GM21390 (cell line): ENCODE data around the gene ITPR2.
A peak's percentile ranks its signal among the peaks of the same experiment; 100 is the strongest.
"Not testable (repeated sequence)": the region's sequence is repeated elsewhere in the genome, so short reads cannot be mapped to it uniquely, and the experiment has no call there.

Experiments used
- ATAC-seq: cut with Tn5 transposase; IDR thresholded peaks from one replicate; pipeline ENCODE4 v1.9.1; 2021; ENCODE audit not compliant: unreplicated experiment

ITPR2 gene

DNA sequence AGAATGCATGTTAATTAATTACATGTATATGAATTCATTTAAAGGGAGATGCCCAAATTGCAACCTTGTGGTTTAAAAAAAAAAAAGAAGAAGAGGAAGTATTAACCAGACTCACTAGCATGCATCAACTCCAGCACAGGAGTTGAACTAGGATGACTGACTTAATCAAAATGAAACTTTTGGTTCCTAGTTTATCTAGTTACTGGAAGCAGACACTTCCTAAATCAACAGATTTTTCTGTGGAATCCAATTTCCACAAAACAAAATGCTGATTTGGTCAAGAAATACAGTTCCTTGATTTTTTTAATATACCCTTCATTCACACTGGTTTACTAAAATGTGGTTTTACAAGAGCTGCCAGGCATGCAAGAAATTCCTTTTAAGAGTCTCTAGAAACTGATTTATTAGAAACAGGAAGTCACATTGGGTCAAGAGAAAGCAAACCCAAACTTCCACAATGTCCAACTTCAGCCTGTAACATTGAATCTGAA, 41.6 kb downstream of the ITPR2 start:
- ATAC-seq = peak; percentile 77

DNA sequence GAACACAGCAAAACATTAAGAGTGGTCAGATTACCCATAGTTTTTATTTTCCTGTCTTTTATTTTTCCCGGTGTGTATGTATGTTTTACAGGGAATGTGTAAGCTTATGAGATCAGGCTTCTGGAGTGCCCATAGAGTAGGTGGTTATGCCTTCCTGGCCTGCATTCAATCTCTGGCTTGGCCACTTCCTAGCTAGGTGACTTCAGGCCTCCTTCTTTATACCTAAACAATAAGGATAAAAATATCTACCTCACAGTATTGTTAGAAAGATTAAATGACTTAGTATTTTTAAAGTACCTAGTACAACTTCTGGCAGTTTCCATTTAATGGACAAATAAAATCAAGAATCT, 42.4 kb downstream of the ITPR2 start:
- ATAC-seq = no peak

DNA sequence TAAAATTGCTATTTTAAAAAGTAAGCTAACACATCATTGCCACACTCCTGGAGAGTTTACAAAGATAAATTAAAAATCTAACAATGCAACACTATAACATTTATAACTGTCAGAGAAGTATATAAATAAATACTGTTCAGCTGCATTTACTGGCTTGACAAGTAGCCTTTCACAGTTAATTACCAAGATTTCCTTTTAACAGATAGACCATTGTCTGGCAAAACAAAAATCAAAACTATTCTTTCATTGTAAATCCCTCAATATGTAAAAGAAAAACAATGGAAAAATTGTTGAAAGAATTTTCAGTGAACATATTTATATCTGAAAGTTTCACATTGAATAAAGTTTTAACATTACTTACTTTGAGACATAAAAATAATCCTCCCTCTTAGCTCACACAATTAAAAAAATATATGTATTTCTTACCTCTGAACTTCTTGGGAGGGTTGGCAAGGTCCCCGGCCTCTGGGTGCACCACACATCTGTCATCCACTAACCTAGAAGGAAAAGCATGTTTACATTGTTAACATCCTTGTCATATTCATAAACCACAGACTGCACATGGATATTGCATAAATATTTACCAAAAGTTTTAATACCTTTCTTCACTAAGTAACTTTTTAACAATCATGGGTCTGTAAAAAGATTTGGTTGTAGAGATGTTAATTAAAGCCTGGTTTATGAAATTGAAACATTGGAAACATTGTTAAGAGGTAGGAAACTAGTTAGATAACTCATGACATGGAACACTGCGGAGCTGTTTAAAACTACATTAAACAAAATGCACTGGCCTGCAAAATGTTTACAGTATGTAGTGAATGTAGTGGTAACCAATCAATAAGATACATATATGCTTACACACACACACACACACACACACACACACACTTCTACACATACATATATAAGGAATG, 43.0 kb downstream of the ITPR2 start:
- ATAC-seq = no peak

DNA sequence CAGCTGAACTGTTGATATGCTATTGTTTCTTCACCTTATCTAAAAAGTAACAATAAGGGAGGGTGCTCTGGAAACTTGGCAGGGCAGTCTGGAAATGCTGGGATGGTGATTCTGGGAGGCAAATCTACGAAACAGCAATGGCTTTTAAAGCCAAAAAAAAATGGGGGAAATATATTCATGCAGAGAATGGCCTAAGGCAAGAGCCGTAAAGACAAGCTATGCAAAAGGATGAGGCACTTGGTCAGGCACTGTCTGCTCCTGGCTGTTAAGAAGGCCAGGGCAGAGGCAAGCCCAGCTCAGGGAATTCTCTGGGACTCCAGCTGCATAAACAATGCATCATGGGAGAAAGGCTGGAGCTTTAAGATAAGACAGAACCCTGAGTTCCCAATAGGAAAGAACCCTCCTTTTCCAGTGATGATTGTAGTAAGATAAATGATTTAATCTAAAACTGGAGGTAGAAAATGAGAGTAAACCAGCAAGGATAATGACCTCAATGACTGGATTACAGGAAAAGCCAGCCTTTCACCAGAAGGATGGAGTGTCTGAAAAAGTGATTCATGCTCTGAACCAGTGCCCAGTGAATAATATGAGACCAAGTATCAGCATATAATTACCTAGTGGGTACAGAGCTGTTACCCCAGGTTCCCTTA, 46.0 kb downstream of the ITPR2 start:
- ATAC-seq = no peak

DNA sequence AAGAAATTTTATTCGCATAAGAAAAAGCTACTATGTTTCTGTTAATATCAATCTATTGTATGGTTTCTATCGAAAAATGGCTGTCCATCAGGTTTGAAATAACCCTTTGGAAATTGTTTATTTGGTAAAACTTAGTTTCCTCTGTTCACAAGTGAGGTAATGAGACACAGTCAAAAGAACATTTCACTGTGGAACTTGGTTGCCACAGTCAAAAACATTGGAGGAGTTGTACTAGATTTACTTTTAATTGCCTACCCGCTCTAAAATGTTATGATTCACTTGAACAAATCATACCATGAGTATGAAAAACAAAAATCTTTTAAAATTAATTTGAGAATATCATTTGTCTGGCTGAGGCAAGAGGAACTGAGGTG, 46.5 kb downstream of the ITPR2 start:
- no peak for ATAC-seq

DNA sequence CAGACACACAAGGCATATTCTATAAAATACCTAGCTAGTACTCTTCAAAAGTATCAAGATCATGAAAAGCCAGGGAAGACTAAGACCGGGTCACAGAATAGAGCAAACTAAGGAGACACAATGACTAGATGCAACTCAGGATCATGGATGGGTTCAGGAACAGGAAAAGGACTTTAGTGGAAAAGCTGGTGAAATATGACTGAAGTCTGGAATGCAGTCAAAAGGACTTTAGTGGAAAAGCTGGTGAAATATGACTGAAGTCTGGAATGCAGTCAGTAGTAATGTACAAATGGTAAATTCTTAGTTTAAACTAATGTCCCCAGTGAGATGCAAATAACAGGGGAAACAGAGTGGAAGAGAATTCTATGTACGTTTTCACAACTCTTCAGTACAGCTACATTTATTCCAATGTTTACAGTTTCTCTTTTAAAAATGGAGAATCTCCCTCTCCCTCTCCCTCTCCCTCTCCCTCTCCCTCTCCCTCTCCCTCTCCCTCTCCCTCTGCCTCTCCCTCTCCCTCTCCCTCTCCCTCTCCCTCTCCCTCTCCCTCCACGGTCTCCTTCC, 49.1 kb downstream of the ITPR2 start:
- ATAC-seq = not testable (repeated sequence)

DNA sequence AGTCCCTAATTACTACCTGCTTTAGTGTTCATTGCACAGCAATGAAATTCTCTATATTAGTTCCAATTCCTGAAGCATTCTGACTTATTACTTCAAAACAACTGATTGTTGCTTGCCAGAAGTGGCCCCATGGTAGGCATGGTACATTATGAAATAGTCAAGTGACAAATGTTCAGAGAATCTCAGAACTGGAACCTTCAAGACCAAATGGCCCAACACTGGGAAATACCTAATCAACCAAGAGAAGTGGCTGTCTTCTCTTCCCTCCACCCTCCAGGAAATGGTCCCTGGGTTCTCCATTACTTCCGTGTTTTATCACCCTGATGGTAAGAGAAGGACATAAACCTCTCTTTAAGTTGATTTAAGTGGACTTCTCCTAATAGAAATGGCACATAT, 49.9 kb downstream of the ITPR2 start:
- ATAC-seq = no peak

DNA sequence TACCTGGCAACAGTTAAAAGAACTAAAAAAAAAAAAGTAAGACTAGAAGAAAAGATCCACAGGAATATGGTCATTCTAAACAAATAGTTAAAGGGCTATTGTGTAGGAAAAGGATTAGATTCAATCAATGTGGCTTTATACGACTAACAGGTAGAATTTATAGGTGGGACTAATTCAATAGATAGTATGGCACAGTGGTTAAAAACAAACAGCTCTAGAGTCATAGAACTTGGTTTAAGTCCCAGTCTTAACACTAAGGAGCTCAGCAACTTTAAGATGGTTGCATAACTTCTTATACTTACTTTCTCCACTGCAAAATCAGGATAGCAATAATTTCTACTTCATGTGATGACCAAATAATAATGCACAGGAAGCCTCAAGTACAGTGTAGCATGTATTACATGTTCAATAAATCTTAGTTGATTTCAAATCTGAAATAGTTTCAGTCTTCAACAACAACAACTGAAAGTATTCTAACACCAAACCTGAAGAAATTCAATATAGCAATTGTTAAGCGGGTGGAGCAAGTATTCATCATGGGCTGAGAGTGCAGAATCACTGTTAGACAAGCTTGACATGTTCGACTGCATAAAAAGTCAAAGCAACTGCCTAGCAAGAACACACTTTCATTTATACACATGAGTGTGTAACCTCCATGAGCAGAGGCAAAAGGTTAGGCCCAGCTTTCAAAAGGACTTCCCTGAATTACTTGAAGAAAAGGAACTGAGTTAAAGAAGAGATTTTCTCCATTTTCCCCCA, 50.4 kb downstream of the ITPR2 start:
- ATAC-seq = no peak

DNA sequence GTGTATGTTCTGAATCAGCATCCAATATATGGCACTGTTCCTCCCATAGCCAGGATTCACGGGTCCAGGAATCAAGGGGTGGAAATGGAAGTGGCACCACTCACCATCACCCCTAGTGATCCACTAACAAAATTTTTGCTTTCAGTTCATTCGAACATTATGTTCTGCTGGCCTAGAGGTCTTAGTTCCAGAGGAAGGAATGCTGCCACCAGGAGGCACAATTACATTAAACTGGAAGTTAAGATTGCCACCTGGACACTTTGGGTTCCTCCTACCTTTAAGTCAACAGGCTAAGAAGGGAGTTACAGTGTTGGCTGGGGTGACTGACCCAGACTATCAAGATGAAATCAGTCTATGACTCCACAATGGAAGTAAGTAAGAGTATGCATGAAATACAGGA, 52.3 kb downstream of the ITPR2 start:
- not testable (repeated sequence) for ATAC-seq

DNA sequence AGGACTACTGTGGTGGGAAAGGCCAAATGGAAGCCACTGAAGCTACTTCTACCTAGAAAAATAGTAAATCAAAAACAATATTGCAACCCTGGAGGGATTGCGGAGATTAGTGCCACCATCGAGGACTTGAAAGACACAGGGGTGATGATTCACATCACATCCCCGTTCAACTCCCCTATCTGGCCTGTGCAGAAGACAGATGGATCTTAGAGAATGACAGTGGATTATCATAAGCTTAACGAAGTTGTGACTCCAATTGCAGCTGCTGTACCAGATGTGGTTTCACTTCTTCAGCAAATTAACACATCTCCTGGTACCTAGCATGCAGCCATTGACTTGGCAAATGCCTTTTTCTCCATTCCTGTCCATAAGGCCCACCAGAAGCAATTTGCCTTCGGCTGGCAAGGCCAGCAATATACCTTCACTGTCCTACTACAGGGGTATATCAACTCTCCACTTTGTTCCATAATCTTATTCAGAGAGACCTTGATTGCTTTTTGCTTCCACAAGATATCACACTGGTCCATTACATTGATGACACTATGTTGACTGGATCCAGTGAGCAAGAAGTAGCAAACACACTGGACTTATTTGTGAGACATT, 54.7 kb downstream of the ITPR2 start:
- ATAC-seq = not testable (repeated sequence)

DNA sequence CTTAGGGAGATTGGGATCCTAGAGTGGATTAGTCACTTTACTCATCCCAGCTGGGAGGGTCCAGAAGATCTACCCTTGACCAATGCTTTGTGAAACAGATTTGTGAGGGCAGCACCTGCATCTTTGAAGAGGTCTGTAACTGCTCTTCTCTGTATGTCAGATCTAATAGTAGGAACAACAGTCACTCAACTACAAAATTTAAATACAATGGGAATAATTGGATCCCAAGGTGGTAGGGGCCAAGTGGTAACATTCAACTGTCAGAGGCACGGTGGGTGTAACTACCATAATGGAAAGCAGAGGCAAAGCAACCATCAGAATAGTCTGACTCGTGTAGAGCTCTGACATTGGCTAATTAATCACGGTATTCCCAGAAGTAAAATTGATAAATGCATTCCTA, 55.8 kb downstream of the ITPR2 start:
- no peak for ATAC-seq

DNA sequence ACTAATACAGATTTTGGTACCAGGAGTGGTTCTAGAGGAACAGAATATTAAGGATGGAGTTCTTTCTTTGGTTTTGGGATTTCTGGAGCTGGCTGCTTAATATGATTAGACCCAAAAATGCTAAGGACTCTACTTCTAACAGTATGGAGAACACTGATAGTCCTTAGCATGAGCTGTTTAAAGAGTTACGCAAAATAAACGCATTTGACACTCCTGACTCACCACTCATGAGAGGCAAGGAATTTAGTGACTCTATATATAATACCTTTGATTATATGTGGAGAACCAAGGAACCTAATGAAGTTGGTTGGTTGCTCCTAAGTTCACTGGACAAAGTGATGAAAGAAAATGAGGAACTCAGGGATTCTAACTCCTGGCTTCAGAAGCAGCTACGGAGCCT, 57.0 kb downstream of the ITPR2 start:
- ATAC-seq = not testable (repeated sequence)

DNA sequence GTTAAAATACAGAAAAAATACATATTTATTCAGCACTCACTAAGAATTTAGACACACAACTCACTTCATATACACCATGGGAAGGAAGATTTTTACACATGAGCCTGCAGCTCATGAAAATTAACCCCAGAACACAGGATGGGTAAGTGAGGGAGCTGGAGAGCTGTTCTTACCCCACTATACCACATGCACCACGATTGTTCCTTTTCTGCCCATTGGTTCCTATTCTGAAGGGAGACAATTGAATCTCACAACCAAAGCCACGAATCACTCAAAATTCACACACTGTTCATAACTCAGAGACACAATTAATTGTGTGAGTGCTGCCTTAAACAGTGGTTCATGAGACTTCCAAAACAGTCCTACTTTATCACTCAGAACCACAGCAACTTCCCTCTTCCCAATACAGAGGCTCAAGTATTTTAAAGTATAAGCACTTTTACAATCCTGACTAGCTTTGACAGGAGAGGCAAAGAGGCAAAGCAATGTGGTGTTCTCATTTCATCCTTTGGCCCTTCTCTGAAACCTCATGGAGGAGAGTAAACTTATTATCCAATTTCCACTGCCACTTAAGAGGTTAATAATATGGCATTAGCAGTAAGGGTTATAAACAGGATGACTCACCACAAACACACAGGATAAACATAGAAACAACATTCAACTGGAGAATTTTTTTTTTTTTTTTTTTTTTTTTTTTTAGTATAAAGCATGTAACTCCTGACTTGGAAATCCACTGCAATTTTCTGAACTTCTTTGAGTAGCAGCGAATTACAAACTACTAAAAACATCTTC, 59.5 kb downstream of the ITPR2 start:
- no peak for ATAC-seq

DNA sequence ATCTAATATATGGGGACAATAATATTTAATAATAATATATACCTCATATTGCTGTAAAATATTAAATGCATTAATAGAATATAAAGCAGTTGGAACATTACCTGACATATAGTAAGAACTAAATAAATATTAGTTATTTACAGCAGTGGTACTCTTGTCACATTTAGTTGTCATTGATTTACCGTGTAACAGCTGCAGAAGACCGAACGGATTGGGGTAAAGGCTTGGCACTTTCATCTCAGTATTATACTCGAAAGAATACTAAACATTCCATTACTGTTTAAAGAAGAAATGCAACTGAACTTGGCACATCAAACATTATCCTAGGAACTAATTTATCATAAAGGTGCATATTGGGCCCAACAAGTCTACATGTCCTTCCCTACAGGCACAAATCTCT, 61.1 kb downstream of the ITPR2 start:
- no peak for ATAC-seq

DNA sequence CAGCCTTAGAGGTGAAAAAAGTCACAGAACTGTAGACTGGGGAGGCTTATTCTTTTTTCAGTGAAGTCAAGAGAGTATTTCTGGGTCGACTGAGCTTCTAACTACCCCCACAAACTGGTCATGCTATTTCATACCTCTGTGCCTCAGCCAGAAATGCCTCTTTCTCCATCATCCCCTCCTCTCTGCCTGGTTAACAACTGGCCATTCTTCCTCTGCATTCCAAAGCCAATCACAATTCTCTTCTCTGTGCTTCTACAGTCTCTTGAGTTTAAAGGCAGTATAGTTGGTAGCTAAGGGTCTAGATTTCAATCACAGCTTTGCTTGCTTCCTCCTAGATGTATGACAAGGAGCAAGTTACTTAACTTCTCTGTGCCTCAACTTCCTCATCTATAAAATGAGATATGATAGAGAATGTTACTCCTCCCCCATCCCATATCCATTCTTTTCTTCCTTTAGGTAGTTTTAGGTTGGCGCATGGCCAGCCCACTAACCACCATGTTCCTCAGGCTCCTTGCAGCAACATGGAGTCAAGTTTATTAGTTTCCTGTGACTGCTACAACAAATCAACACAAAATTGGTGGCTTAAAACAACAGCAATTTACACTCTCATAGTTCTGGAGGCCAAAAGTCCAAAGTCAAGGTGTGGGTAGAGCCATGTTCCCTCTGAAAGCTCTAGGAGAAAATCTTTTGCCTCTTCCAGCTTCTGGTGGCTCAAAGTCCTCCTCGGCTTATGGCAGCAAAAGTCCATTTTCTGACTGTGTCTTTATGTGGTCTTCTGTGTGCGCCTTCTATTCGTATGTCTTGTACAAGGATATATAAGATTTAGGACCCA, 62.5 kb downstream of the ITPR2 start:
- ATAC-seq = no peak

DNA sequence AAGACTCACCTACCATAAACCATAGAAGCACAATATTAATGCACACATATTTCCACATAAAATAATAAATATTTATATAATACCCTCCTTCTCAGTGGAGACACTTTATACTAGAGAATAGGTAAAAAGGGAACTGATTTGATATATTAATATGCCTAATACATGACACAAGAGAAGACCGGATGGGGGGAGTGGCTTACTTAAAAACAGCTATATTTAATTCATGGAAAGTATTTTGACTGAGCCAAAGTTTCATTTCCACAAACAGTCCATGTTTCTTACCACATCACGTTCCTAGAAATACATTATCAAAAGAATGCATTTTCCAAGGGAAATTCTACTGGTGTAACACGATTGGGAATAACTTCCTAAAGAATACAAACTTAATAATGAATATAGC, 63.4 kb downstream of the ITPR2 start:
- no peak for ATAC-seq

DNA sequence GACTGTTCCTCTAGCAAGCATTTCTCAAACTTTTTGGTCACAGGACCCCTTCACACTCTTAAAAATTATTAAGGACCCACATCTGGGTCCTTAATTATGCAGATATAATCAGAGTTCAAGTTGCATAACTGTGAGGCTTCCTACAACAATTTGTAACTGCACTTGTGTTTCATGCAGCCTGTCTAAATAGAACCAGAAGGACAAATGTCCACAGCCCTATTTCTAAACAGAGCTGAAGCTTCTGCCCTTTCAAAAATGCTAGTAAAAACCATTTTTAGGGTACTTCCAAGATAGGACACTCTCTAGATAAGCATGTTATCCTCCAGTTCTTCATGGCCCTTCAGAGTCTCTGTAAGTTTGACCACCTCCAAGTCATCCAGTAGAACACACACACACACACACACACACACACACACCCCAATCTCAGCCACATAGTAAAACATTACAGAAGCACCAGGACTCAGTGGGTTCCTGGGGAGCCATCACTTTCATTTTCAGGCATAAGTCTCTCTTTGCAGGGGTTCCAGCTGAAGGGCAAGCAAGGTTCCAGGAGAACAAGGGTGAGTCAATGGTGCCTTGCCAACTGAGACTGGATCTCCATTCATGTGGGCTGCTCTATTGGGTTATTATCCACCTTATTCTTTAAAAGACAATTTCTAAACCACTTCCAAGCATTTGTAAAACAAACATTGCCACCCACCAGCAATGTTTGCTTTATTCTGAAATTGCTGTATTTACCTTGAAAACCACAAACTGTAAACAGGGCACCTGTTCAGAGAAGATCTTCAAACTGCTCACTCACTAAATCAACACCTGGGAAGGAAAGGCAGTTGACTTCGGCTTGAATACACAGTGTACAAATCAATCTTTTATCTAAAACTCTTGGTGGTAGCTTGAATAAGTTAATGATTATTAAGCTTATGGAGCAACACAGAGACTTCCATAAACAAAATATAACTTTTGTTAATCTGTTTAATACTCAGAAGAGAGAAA, 64.1 kb downstream of the ITPR2 start:
- ATAC-seq = peak; percentile 70

DNA sequence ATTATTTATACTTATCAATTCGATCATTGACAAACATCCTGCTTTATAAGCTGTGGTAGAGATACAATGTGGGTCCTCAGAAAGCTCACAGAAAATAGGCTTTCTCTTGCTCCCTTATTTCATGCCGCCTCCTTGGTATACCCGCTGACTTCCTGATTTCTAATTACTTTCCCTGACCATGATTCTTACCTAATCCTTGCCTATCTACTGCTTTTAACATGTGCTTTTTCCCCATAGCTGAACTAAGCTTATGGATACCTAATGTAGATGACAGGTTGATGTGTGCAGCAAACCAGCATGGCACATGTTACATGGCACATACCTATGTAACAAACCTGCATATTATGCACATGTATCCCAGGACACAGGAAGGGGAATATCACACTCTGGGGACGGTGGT, 65.1 kb downstream of the ITPR2 start:
- no peak for ATAC-seq
